Endothelial cell (in vitro differentiated cells): ENCODE results near the gene LTBP4. TPM values are rescaled to one million over a fixed set of nuclear protein-coding genes. Genes with fewer than 3 reads are reported as not detected.

Experiments used
- DNase-seq: peaks from one replicate; pipeline ENCODE4 v3.0.0; 2021; ENCODE audit warnings: low spot score
- H3K27ac Mint-ChIP-seq: one replicate; pipeline ENCODE4 v1.8.0; 2021; ENCODE audit warnings: mixed read lengths, inconsistent platforms; ENCODE audit not compliant: unreplicated experiment
- H3K27me3 Mint-ChIP-seq: one replicate; pipeline ENCODE4 v1.8.0; 2021; ENCODE audit warnings: mild to moderate bottlenecking, moderate library complexity, mixed read lengths, inconsistent platforms; ENCODE audit not compliant: unreplicated experiment
- H3K36me3 Mint-ChIP-seq: one replicate; pipeline ENCODE4 v1.8.0; 2021; ENCODE audit warnings: mild to moderate bottlenecking, low read depth, mixed read lengths, inconsistent platforms; ENCODE audit not compliant: unreplicated experiment
- H3K4me1 Mint-ChIP-seq: one replicate; pipeline ENCODE4 v1.8.0; 2021; ENCODE audit warnings: mild to moderate bottlenecking, mixed read lengths, inconsistent platforms; ENCODE audit not compliant: unreplicated experiment
- H3K4me3 Mint-ChIP-seq: one replicate; pipeline ENCODE4 v1.8.0; 2021; ENCODE audit warnings: mild to moderate bottlenecking, mixed read lengths, inconsistent platforms; ENCODE audit not compliant: unreplicated experiment
- H3K9me3 Mint-ChIP-seq: one replicate; pipeline ENCODE4 v1.8.0; 2021; ENCODE audit warnings: mixed read lengths, inconsistent platforms; ENCODE audit not compliant: unreplicated experiment
- total RNA-seq: library from RNA; stranded (reverse); fragmentation: NEBNext Ultra II Directional; extraction: Animal tissue kit (Norgen Biotek cat#: 25700); gene quantifications from one replicate; pipeline ENCODE4 v1.2.1, GENCODE V29; 2021; ENCODE audit not compliant: unreplicated experiment
- TF ChIP-seq, protein P1 (sequence below): fragments of 200-600 bp; sonication (generic); IDR thresholded peaks from one replicate; pipeline ENCODE4 v1.5.0; 2021; ENCODE audit warnings: antibody characterized with exemption; ENCODE audit not compliant: unreplicated experiment

The LTBP4 gene
- total RNA-seq, 1 donor from 2014 or later: 175 TPM

DNA sequence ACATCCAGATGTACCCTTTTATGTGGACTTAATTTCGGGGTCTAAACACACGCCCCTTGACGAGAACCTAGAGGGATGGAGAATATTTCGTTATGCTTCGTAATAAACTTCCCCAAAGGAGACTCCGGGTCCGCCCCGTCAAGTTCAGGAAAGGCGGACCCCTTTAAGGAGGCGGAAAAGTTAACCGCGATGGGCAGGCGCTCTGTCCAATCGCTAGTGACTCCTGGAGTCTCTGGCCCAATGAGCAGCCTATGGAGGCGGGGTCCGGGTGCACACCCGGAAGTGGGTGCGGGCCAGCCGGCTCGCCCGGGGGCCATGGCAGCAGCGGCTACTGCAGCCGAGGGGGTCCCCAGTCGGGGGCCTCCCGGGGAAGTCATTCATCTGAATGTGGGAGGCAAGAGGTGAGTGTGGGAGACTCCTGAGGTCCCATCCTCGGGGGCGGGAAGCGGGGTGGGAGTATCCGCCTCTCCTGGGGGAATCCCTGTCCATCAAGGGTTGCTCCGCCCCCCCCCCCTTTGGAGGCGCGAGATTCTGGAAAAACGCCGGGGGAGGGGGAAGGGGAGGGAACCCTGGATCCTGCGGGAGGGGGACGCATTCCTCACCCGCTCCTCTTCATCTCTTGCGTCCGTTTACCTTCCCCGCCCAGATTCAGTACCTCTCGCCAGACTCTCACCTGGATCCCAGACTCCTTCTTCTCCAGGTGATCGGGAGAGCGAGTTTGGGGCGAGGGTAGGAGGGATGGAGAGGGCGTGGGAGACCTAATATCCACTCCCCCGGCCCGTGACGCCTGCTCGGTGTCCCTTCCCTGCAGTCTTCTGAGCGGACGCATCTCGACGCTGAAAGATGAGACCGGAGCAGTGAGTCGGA lies 24.4 kb upstream of the LTBP4 start, which contains the start of gene SHKBP1:
SHKBP1 (plus strand) TSS at position 289 of the 867 bp plus-strand sequence; CDS start at position 316, 27 bp downstream.
- no peaks in the 10 kb centered on the region for H3K9me3 Mint-ChIP-seq
- peak within 1 kb of the TSS; percentile 91 for H3K4me3 Mint-ChIP-seq
- H3K4me1 Mint-ChIP-seq: peaks cover 11% of the 10 kb centered on the region
- TF ChIP-seq, protein P1, sequence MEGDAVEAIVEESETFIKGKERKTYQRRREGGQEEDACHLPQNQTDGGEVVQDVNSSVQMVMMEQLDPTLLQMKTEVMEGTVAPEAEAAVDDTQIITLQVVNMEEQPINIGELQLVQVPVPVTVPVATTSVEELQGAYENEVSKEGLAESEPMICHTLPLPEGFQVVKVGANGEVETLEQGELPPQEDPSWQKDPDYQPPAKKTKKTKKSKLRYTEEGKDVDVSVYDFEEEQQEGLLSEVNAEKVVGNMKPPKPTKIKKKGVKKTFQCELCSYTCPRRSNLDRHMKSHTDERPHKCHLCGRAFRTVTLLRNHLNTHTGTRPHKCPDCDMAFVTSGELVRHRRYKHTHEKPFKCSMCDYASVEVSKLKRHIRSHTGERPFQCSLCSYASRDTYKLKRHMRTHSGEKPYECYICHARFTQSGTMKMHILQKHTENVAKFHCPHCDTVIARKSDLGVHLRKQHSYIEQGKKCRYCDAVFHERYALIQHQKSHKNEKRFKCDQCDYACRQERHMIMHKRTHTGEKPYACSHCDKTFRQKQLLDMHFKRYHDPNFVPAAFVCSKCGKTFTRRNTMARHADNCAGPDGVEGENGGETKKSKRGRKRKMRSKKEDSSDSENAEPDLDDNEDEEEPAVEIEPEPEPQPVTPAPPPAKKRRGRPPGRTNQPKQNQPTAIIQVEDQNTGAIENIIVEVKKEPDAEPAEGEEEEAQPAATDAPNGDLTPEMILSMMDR: no peak
- no peak within 1 kb of the TSS for H3K27ac Mint-ChIP-seq
- H3K36me3 Mint-ChIP-seq: peaks cover 15% of the 10 kb centered on the region
- peak; percentile 91 for DNase-seq
- peaks cover 9% of the 10 kb centered on the region for H3K27me3 Mint-ChIP-seq

DNA sequence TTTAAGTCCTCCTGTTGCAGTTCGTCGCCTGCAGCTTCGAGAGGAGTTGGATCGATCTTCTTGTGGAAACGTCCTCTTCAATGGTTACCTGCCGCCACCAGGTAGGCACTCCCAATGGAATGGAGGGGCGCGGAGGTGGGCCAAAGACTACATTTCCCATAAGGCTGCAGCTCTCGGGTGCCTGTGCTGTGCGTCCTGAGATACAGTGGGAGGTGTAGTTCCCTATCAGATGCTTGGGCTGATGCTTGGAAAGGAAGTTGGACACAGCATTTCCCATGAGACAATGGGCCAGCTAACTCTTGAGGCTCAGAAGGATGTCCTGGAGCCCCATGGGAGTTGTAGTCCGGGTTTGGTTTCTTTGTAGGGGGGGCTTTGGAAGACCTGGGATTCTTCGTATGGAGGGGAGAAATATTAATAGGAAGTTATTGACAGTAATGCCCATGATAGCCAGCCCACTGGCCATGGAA lies 22.7 kb upstream of the LTBP4 start:
- TF ChIP-seq, protein P1: no peak
- Mint-ChIP-seq H3K36me3 (peaks cover 20% of the 10 kb centered on the region), H3K4me3 (peak overlapping the region; percentile 72), H3K27ac (peak overlapping the region; percentile 9), H3K27me3 (peaks cover 8% of the 10 kb centered on the region), H3K9me3 (no peaks in the 10 kb centered on the region), H3K4me1 (peaks cover 11% of the 10 kb centered on the region)
- DNase-seq: peak; percentile 29

DNA sequence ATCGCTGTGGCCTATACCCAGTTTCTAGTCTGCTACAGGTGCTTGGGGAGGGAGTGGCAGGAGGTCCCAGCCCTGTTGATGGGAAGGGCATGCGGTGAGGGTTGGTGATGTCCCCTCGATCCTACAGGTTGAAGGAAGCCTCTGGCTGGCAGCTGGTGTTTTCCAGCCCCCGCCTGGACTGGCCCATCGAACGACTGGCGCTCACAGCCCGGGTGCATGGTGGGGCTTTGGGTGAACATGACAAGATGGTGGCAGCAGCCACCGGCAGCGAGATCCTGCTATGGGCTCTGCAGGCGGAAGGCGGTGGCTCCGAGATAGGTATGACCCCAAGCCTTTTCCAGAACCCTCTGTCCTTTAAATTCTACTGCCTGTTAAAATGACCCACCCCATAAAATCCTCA lies 20.6 kb upstream of the LTBP4 start:
- Mint-ChIP-seq H3K27me3 (peaks cover 6% of the 10 kb centered on the region), H3K9me3 (no peaks in the 10 kb centered on the region), H3K4me3 (peak overlapping the region; percentile 65), H3K27ac (no peak overlapping the region), H3K36me3 (peaks cover 27% of the 10 kb centered on the region), H3K4me1 (peaks cover 11% of the 10 kb centered on the region)
- no peak for DNase-seq
- TF ChIP-seq, protein P1: no peak

DNA sequence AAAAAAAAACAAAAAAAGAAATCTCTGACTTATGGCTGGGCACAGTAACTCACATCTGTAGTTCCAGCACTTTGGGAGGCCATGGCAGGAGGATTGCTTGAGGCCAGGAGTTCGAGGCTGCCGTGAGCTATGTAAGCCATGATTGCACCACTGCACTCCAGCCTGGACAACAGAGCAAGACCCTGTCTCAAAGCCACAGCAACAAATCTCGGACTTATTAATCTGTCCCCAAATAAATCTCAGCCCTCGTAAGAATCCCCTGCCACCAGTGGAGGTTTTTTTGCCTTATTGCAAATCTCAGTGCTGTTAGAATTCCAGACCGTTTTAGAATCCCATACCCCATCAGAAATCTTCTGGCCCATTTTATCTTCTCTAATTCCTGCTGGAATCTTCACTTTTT lies 19.6 kb upstream of the LTBP4 start:
- Mint-ChIP-seq H3K27me3 (peaks cover 10% of the 10 kb centered on the region), H3K27ac (no peak overlapping the region), H3K9me3 (no peaks in the 10 kb centered on the region), H3K36me3 (peaks cover 32% of the 10 kb centered on the region), H3K4me1 (peaks cover 11% of the 10 kb centered on the region), H3K4me3 (peak overlapping the region; percentile 54)
- TF ChIP-seq, protein P1: no peak
- no peak for DNase-seq

DNA sequence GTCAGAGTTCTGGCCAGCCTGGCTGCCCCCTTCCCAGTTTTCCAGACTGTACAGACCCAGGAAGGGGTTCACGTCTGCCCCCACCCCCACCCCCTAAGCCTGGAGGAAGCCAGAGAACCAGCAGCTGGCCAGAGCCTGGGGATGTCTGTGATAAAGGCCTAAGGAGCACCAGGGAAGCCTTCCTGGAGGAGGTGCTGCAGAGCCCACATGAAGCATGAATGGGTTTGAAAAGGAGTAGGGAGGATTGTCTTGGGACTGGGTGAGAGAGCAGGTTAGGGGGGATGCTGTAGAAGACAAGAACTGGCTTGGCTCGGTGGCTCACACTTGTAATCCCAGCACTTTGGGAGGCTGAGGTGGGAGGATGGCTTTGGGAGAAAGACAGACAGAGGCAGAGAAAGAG lies 18.7 kb upstream of the LTBP4 start:
- no peaks in the 10 kb centered on the region for H3K9me3 Mint-ChIP-seq
- TF ChIP-seq, protein P1: no peak
- H3K4me3 Mint-ChIP-seq: no peak overlapping the region
- H3K27ac Mint-ChIP-seq: no peak overlapping the region
- peaks cover 38% of the 10 kb centered on the region for H3K36me3 Mint-ChIP-seq
- H3K27me3 Mint-ChIP-seq: peaks cover 9% of the 10 kb centered on the region
- peaks cover 11% of the 10 kb centered on the region for H3K4me1 Mint-ChIP-seq
- DNase-seq: no peak
